ENCODE results near the gene COX4I1.

DNA sequence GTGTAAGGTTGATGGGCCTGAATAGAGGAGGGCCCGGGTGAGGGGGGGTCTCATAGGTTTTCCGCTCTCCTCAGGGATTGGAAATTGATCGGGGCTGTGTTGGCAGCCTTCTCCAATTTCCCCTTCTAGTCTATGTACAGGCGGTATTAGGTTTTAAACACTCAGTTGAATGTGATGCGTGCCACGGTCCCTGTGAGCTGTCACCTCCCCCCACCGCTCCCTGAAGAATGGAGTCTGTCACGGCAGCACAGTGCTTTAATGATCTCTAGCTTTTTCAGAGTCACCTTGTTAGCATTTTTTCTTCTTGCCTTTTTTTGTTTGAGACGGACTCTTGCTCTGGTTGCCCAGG, 800 bp downstream of the COX4I1 start:
- no peak for TF ChIP-seq POLR2A (IDR thresholded peaks at IDR 0.05; ENCODE audit: low read length)
- TF ChIP-seq GATA1 (IDR thresholded peaks at IDR 0.05; ENCODE audit: low read depth, low read length), result no peak

Data from erythroblast (primary cell).